Sigmoid colon (tissue), 4 donors: Measurements from ENCODE around the gene MZB1.

ENCODE experiments used
- EP300 ChIP-seq, 4 donors: sonication (generic); formaldehyde crosslinking; IDR thresholded peaks; one replicate each; pipeline ENCODE4 v1.6.1; 2017; ENCODE audit warnings: antibody characterized with exemption in 4 of 4
- TF ChIP-seq, protein P1 (sequence below), 4 experiments: fragments of 450-650 bp in 3 of 4; fragments of 200-600 bp in 1 of 4; IDR thresholded peaks; one replicate each; pipeline ENCODE4 v1.5.1; 2016 to 2019; ENCODE audit warnings: antibody characterized with exemption in 4 of 4, mild to moderate bottlenecking in 3 of 4, moderate library complexity in 2 of 4

DNA sequence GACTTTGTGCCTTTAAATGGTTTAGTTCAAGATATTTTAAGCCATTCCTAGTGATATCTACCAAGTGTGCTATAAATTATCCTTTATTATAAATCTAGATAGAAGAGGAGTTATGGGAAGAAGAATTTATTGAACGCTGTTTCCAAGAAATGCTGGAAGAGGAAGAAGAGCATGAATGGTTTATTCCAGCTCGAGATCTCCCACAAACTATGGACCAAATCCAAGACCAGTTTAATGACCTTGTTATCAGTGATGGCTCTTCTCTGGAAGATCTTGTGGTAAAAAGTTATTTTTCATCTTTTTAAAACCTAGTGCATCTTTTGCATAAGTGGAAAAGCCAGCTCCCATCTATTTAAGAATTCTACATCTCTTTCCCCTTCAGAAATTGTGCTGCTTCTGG lies 25.2 kb downstream of the MZB1 start:
- TF ChIP-seq, protein P1, sequence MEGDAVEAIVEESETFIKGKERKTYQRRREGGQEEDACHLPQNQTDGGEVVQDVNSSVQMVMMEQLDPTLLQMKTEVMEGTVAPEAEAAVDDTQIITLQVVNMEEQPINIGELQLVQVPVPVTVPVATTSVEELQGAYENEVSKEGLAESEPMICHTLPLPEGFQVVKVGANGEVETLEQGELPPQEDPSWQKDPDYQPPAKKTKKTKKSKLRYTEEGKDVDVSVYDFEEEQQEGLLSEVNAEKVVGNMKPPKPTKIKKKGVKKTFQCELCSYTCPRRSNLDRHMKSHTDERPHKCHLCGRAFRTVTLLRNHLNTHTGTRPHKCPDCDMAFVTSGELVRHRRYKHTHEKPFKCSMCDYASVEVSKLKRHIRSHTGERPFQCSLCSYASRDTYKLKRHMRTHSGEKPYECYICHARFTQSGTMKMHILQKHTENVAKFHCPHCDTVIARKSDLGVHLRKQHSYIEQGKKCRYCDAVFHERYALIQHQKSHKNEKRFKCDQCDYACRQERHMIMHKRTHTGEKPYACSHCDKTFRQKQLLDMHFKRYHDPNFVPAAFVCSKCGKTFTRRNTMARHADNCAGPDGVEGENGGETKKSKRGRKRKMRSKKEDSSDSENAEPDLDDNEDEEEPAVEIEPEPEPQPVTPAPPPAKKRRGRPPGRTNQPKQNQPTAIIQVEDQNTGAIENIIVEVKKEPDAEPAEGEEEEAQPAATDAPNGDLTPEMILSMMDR (IDR thresholded peaks at IDR 0.05): no peak
- no peak for TF ChIP-seq EP300 (IDR thresholded peaks at IDR 0.05)
